DND-41 (cell line): Measurements from ENCODE around the gene AGR3.

ENCODE experiments used
- ATAC-seq: fragments of 200-7000 bp; cut with Tn5 transposase; 3 replicates; pipeline ENCODE4 v1.9.1; 2021; ENCODE audit warnings: low read depth; ENCODE audit not compliant: insufficient read depth
- DNase-seq: peaks from one replicate; pipeline ENCODE4 v3.0.0-alpha.2; 2020
- H2AFZ ChIP-seq: 2 replicates; pipeline ENCODE4 v1.6.0; 2012; ENCODE audit warnings: low read depth, low read length
- H3K27ac ChIP-seq: 2 replicates; pipeline ENCODE4 v1.5.1; 2012; ENCODE audit warnings: low read length, inconsistent platforms
- H3K27me3 ChIP-seq: fragments of 200-600 bp; sonication (generic); 2 replicates; pipeline ENCODE4 v1.6.0; 2012; ENCODE audit warnings: low read length, mild to moderate bottlenecking, inconsistent platforms; ENCODE audit not compliant: insufficient read depth, poor library complexity
- H3K36me3 ChIP-seq: 2 replicates; pipeline ENCODE4 v1.5.1; 2012; ENCODE audit warnings: low read length, inconsistent platforms; ENCODE audit not compliant: insufficient read depth
- H3K4me1 ChIP-seq: 2 replicates; pipeline ENCODE4 v1.5.1; 2012; ENCODE audit warnings: mild to moderate bottlenecking, low read length; ENCODE audit not compliant: insufficient read depth
- H3K4me2 ChIP-seq: 2 replicates; pipeline ENCODE4 v1.6.0; 2012; ENCODE audit warnings: mild to moderate bottlenecking, moderate library complexity, low read length, inconsistent platforms; ENCODE audit not compliant: insufficient read depth
- H3K4me3 ChIP-seq, 2 experiments: fragments of 200-600 bp in 1 of 2; shearing (Covaris generic) in 1 of 2; 2 replicates each; pipeline ENCODE4 v1.5.1; 2012 to 2016; ENCODE audit warnings: inconsistent platforms in 2 of 2, low read length in 2 of 2, mild to moderate bottlenecking in 2 of 2, low read depth in 1 of 2, moderate library complexity in 1 of 2
- H3K79me2 ChIP-seq: 2 replicates; pipeline ENCODE4 v1.6.0; 2012; ENCODE audit warnings: low read length, inconsistent platforms; ENCODE audit not compliant: insufficient read depth
- H3K9ac ChIP-seq: 2 replicates; pipeline ENCODE4 v1.6.0; 2012; ENCODE audit warnings: low read depth, mild to moderate bottlenecking, inconsistent platforms, low read length, moderate library complexity
- H3K9me3 ChIP-seq: 2 replicates; pipeline ENCODE4 v1.5.1; 2012; ENCODE audit warnings: low read length, moderate library complexity, mild to moderate bottlenecking, inconsistent platforms; ENCODE audit not compliant: insufficient read depth, severe bottlenecking
- H4K20me1 ChIP-seq: 2 replicates; pipeline ENCODE4 v1.6.0; 2012; ENCODE audit warnings: low read length; ENCODE audit not compliant: insufficient read depth
- CTCF ChIP-seq: IDR thresholded peaks from 2 replicates; pipeline ENCODE4 v1.5.1; 2012; ENCODE audit warnings: borderline replicate concordance, low read length, moderate library complexity, mild to moderate bottlenecking; ENCODE audit not compliant: poor library complexity, severe bottlenecking; ENCODE audit errors: extremely low read depth
- EZH2 ChIP-seq: IDR thresholded peaks from 3 replicates; pipeline ENCODE4 v1.6.1; 2012; ENCODE audit warnings: borderline replicate concordance, low read depth, mild to moderate bottlenecking, moderate library complexity, low read length, inconsistent platforms; ENCODE audit not compliant: severe bottlenecking

The AGR3 gene

DNA sequence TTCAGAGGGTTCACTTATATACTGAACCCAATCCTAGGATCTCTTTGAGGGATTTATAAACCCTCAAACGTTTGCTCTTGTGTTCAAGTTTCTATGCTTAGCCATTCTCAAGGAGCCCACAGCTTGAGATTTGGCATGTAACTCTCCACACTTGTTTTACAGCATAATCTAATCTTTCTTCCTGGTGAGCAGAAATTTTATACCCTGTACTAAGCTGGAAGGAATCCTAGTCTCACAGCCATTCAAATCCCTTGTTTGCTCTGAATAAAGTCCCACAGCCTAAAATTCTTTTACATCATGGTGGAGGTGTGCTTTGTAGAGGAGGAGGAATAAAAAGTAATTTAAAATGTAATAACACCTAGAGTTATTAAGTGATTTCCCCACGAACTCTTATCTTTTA is 71.7 kb downstream of the AGR3 start:
- Histone ChIP-seq H3K27me3 (no peaks in the 10 kb centered on the region), H3K4me1 (no peaks in the 10 kb centered on the region), H3K36me3 (no peaks in the 10 kb centered on the region), H3K79me2 (no peaks in the 10 kb centered on the region), H3K4me3 (no peak overlapping the region), H3K27ac (no peak overlapping the region), H2AFZ (no peak overlapping the region), H3K9me3 (no peaks in the 10 kb centered on the region), H3K4me2 (no peak overlapping the region), H4K20me1 (no peaks in the 10 kb centered on the region), H3K9ac (no peak overlapping the region)
- ATAC-seq: no peak
- DNase-seq: no peak
- TF ChIP-seq EZH2 (no peak), CTCF (no peak)
